CD14-positive monocyte (primary cell): Measurements from ENCODE around the gene TNFRSF18. TPM values are rescaled to one million over a fixed set of nuclear protein-coding genes. Genes with fewer than 3 reads are reported as not detected.

Experiments
- DNase-seq, 3 donors: peaks; one replicate each; pipeline ENCODE4 v3.0.0-alpha.2; 2011 to 2022
- H2AFZ ChIP-seq: 2 replicates; pipeline ENCODE4 v1.6.0; 2012; ENCODE audit warnings: mild to moderate bottlenecking, low read depth, low read length, inconsistent platforms; ENCODE audit not compliant: insufficient read depth, poor library complexity, severe bottlenecking
- H3K27ac ChIP-seq, 2 donors: 1 replicate in 1 of 2; 2 replicates in 1 of 2; pipeline ENCODE4 v1.5.1; 2012 to 2013; ENCODE audit warnings: low read length in 2 of 2, control low read depth in 1 of 2, inconsistent platforms in 1 of 2, low read depth in 1 of 2, mild to moderate bottlenecking in 1 of 2
- H3K27me3 ChIP-seq, 2 donors: one replicate each; pipeline versions ENCODE4 v1.6.0 to v1.6.1; 2011 to 2013; ENCODE audit warnings: low read length in 2 of 2; ENCODE audit not compliant: control insufficient read depth in 2 of 2, insufficient read depth in 2 of 2
- H3K36me3 ChIP-seq, 2 donors: replicated peaks in 1 of 2; 1 replicate in 1 of 2; 2 replicates in 1 of 2; pipeline versions ENCODE4 v1.5.1 to v1.6.1; 2012 to 2013; ENCODE audit warnings: low read length in 2 of 2, control low read depth in 1 of 2, inconsistent platforms in 1 of 2, mild to moderate bottlenecking in 1 of 2; ENCODE audit not compliant: insufficient read depth in 2 of 2, control insufficient read depth in 1 of 2
- H3K4me1 ChIP-seq, 2 donors: 1 replicate in 1 of 2; 2 replicates in 1 of 2; pipeline versions ENCODE4 v1.5.1 to v1.6.1; 2012 to 2013; ENCODE audit warnings: low read length in 2 of 2, control low read depth in 1 of 2, inconsistent platforms in 1 of 2, mild to moderate bottlenecking in 1 of 2, moderate library complexity in 1 of 2; ENCODE audit not compliant: insufficient read depth in 2 of 2, control insufficient read depth in 1 of 2
- H3K4me2 ChIP-seq: replicated peaks from 2 replicates; pipeline ENCODE3; 2012; ENCODE audit warnings: low read length, moderate library complexity, mild to moderate bottlenecking; ENCODE audit not compliant: poor library complexity, severe bottlenecking; ENCODE audit errors: extremely low read depth
- H3K4me3 ChIP-seq, 3 experiments: fragments of 200-600 bp in 1 of 3; sonication (generic) in 1 of 3; replicated peaks in 1 of 3; 1 replicate in 2 of 3; 2 replicates in 1 of 3; pipeline ENCODE4 v1.5.1; 2011 to 2013; ENCODE audit warnings: low read length in 3 of 3, mild to moderate bottlenecking in 3 of 3, control low read depth in 2 of 3, low read depth in 2 of 3, inconsistent platforms in 1 of 3, moderate library complexity in 1 of 3
- H3K79me2 ChIP-seq: 2 replicates; pipeline ENCODE4 v1.6.0; 2012; ENCODE audit warnings: mild to moderate bottlenecking, control low read depth, inconsistent platforms, low read length, moderate library complexity; ENCODE audit not compliant: insufficient read depth
- H3K9ac ChIP-seq: 2 replicates; pipeline ENCODE4 v1.6.0; 2017; ENCODE audit warnings: low read length, mild to moderate bottlenecking; ENCODE audit not compliant: insufficient read depth, poor library complexity, severe bottlenecking
- H3K9me3 ChIP-seq, 2 donors: replicated peaks in 1 of 2; 1 replicate in 1 of 2; 2 replicates in 1 of 2; pipeline versions ENCODE4 v1.5.1 to v1.6.1; 2012 to 2013; ENCODE audit warnings: low read length in 2 of 2, control low read depth in 1 of 2; ENCODE audit not compliant: control insufficient read depth in 1 of 2, insufficient read depth in 1 of 2
- H4K20me1 ChIP-seq: 2 replicates; pipeline ENCODE4 v1.6.0; 2012; ENCODE audit warnings: mild to moderate bottlenecking, low read length, control low read depth, moderate library complexity; ENCODE audit not compliant: insufficient read depth
- H3K27ac Mint-ChIP-seq, 7 donors: one replicate each; pipeline ENCODE4 v1.8.0; 2020; ENCODE audit warnings: mild to moderate bottlenecking in 7 of 7, mixed read lengths in 7 of 7, moderate library complexity in 6 of 7, inconsistent platforms in 2 of 7
- H3K27me3 Mint-ChIP-seq, 3 donors: one replicate each; pipeline ENCODE4 v1.8.0; 2021 to 2022; ENCODE audit warnings: low read depth in 3 of 3, mild to moderate bottlenecking in 3 of 3, mixed read lengths in 3 of 3, moderate library complexity in 3 of 3, inconsistent platforms in 1 of 3
- H3K36me3 Mint-ChIP-seq, 2 donors: one replicate each; pipeline ENCODE4 v1.8.0; 2020; ENCODE audit warnings: mixed read lengths in 2 of 2, inconsistent platforms in 1 of 2, mild to moderate bottlenecking in 1 of 2
- H3K4me1 Mint-ChIP-seq: one replicate; pipeline ENCODE4 v1.8.0; 2020; ENCODE audit warnings: mild to moderate bottlenecking, mixed read lengths
- H3K4me3 Mint-ChIP-seq, 2 donors: one replicate each; pipeline ENCODE4 v1.8.0; 2020; ENCODE audit warnings: mild to moderate bottlenecking in 2 of 2, mixed read lengths in 2 of 2, moderate library complexity in 1 of 2
- H3K9me3 Mint-ChIP-seq, 7 donors: one replicate each; pipeline ENCODE4 v1.8.0; 2020 to 2022; ENCODE audit warnings: mixed read lengths in 7 of 7, mild to moderate bottlenecking in 6 of 7, moderate library complexity in 6 of 7, inconsistent platforms in 2 of 7
- CTCF ChIP-seq: fragments of 200-600 bp; IDR thresholded peaks from one replicate; pipeline ENCODE4 v1.8.0; 2022; ENCODE audit warnings: antibody characterized with exemption, mild to moderate bottlenecking
- WGBS: methylation state at CpG from one replicate; pipeline ENCODE4 v1.1.5; 2013; ENCODE audit warnings: missing lambda C conversion rate; ENCODE audit not compliant: insufficient coverage; 5-methylcytosine and 5-hydroxymethylcytosine counted together
- intact Hi-C, 2 donors: fragments of 100-400 bp; cut with micrococcal nuclease; formaldehyde crosslinking; loops; one replicate each; pipeline versions ENCODE4 v1.15.0 to v1.15.1; 2023
- polyA plus RNA-seq, 3 donors: library from polyadenylated mRNA; depleted of rRNA in 1 of 3; unstranded in 2 of 3; stranded (reverse) in 1 of 3; fragments of 300-500 nt in 2 of 3; fragments of >200 nt in 1 of 3; fragmentation: Illumina TruSeq in 2 of 3; gene quantifications; 1 replicate in 2 of 3; 2 replicates in 1 of 3; pipeline ENCODE4 v1.2.3, GENCODE V29; 2012 to 2021

TNFRSF18 gene
- polyA plus RNA-seq, 3 donors: not detected

- H3K27me3 Mint-ChIP-seq: peaks cover 16 to 43% (median 17%) of the 10 kb centered on the region in 3 donors
- H3K9me3 Mint-ChIP-seq: peaks cover 0 to 2% (median 0%) of the 10 kb centered on the region in 7 donors
- intact Hi-C loops: no loop called here
- H3K27ac ChIP-seq: no peak overlapping the region
- H3K4me1 Mint-ChIP-seq: no peaks in the 10 kb centered on the region
- no peak overlapping the region for H3K4me3 ChIP-seq
- peaks cover 0 to 23% of the 10 kb centered on the region in 2 donors for H3K27me3 ChIP-seq
- H2AFZ ChIP-seq: no peak overlapping the region
- H3K4me1 ChIP-seq: no peaks in the 10 kb centered on the region
- no peak overlapping the region for H3K4me3 Mint-ChIP-seq
- no peaks in the 10 kb centered on the region for H3K79me2 ChIP-seq
- H3K4me2 ChIP-seq: no peak overlapping the region
- no peak for DNase-seq
- TF ChIP-seq CTCF: no peak
- 93% methylated on average over 28 of the region's 30 CpGs for WGBS
- no peak overlapping the region for H3K9ac ChIP-seq
- H3K27ac Mint-ChIP-seq: no peak overlapping the region
- H3K9me3 ChIP-seq: no peaks in the 10 kb centered on the region
- no peaks in the 10 kb centered on the region for H3K36me3 ChIP-seq
- H3K36me3 Mint-ChIP-seq: no peaks in the 10 kb centered on the region
- peaks cover 7% of the 10 kb centered on the region for H4K20me1 ChIP-seq
Observed at GRCh38 chr1:1244192-1244811, 37.9 kb upstream of the TNFRSF18 start.

GRCh38 chr1:1243807-1244191 lies 37.4 kb upstream of the TNFRSF18 start:
- intact Hi-C loops: no loop called here
- DNase-seq: no peak
- no peaks in the 10 kb centered on the region for H3K79me2 ChIP-seq
- H3K9me3 ChIP-seq: no peaks in the 10 kb centered on the region
- WGBS: 91% methylated on average over 18 of the region's 23 CpGs
- H3K27me3 ChIP-seq: peaks cover 0 to 23% of the 10 kb centered on the region in 2 donors
- H3K4me2 ChIP-seq: no peak overlapping the region
- H3K27me3 Mint-ChIP-seq: peaks cover 17 to 46% (median 17%) of the 10 kb centered on the region in 3 donors
- H3K9me3 Mint-ChIP-seq: peaks cover 0 to 2% (median 0%) of the 10 kb centered on the region in 7 donors
- no peak overlapping the region for H3K4me3 Mint-ChIP-seq
- H3K9ac ChIP-seq: no peak overlapping the region
- no peak overlapping the region for H3K27ac Mint-ChIP-seq
- H3K4me1 Mint-ChIP-seq: no peaks in the 10 kb centered on the region
- no peak overlapping the region for H3K4me3 ChIP-seq
- TF ChIP-seq CTCF: no peak
- H4K20me1 ChIP-seq: peaks cover 7% of the 10 kb centered on the region
- H3K36me3 ChIP-seq: no peaks in the 10 kb centered on the region
- no peak overlapping the region for H3K27ac ChIP-seq
- no peaks in the 10 kb centered on the region for H3K36me3 Mint-ChIP-seq
- H3K4me1 ChIP-seq: no peaks in the 10 kb centered on the region
- no peak overlapping the region for H2AFZ ChIP-seq
